NT2/D1 (cell line): ENCODE results near the gene MSMP.

Source experiments
- YY1 ChIP-seq: IDR thresholded peaks from 2 replicates; pipeline ENCODE4 v1.6.1; 2011; ENCODE audit not compliant: insufficient read length, insufficient read depth
- ZNF274 ChIP-seq: IDR thresholded peaks from 2 replicates; pipeline ENCODE4 v1.6.1; 2011; ENCODE audit warnings: mild to moderate bottlenecking, low read depth, low read length

DNA sequence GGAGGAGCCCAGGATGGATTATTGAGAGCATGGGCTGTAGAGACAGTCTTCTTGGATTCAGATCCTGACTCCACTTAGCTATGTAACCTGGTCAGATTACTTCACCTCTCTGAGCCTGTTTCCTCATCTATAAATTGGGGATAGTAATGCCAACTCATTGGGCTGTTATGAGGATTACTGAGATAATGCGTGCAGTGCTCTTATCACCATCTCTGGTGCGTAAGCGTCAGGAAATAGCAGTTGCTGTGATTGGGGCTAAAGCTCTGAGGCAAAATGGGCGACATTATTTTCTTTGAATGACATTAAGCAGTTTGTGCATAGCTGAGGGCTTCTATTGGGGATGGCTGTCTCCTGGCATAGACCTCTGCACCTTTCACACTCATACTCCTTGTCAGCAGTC is 995 bp upstream of the MSMP start:
- TF ChIP-seq ZNF274: no peak
- no peak for TF ChIP-seq YY1
